Adrenal gland (tissue), 12 donors: Measurements from ENCODE around the gene UVRAG. TPM values are rescaled to one million over a fixed set of nuclear protein-coding genes. Genes with fewer than 3 reads are reported as not detected.

Experiments used
- DNase-seq, 7 donors: peaks; one replicate each; pipeline ENCODE4 v3.0.0-alpha.2; 2019 to 2020
- H3K27ac ChIP-seq, 5 donors: fragments of 200-600 bp; sonication (generic) in 4 of 5; 1 replicate in 3 of 5; 2 replicates in 2 of 5; pipeline versions ENCODE4 v1.5.1 to v1.8.0; 2016 to 2020; ENCODE audit warnings: mild to moderate bottlenecking in 1 of 5
- H3K27me3 ChIP-seq: fragments of 200-600 bp; 2 replicates; pipeline ENCODE4 v1.8.0; 2021
- H3K36me3 ChIP-seq, 2 donors: fragments of 200-600 bp; replicated peaks in 1 of 2; 1 replicate in 1 of 2; 2 replicates in 1 of 2; pipeline versions ENCODE4 v1.5.1 to v1.8.0; 2018 to 2022
- H3K4me1 ChIP-seq, 2 donors: fragments of 200-600 bp; replicated peaks in 1 of 2; 1 replicate in 1 of 2; 2 replicates in 1 of 2; pipeline versions ENCODE4 v1.5.1 to v1.8.0; 2018 to 2021
- H3K4me3 ChIP-seq, 4 donors: fragments of 200-600 bp; sonication (generic) in 3 of 4; one replicate each; pipeline ENCODE4 v1.5.1; 2016 to 2018
- H3K9me3 ChIP-seq, 3 donors: fragments of 200-600 bp; sonication (generic) in 1 of 3; replicated peaks in 1 of 3; 1 replicate in 2 of 3; 2 replicates in 1 of 3; pipeline versions ENCODE4 v1.5.1 to v1.8.0; 2016 to 2021
- CTCF ChIP-seq, 6 experiments: fragments of 450-650 bp in 4 of 6; fragments of 200-600 bp in 2 of 6; sonication (generic) in 1 of 6; IDR thresholded peaks; 1 replicate in 5 of 6; 2 replicates in 1 of 6; pipeline versions ENCODE4 v1.5.1 to v1.8.0; 2016 to 2021; ENCODE audit warnings: antibody characterized with exemption in 6 of 6, mild to moderate bottlenecking in 2 of 6, moderate library complexity in 1 of 6
- POLR2A ChIP-seq, 2 donors: fragments of 450-650 bp; IDR thresholded peaks; one replicate each; pipeline ENCODE4 v1.6.1; 2017; ENCODE audit warnings: antibody characterized with exemption in 2 of 2, mild to moderate bottlenecking in 2 of 2, moderate library complexity in 1 of 2
- WGBS, 4 donors: extraction: QIAGEN DNeasy Blood & Tissue Kit in 2 of 4; methylation state at CpG; one replicate each; pipeline versions ENCODE4 v1.1.5 to v1.1.7; 2013 to 2017; 5-methylcytosine and 5-hydroxymethylcytosine counted together
- intact Hi-C, 2 donors: fragments of 100-400 bp; cut with DNase I; formaldehyde crosslinking; loops; one replicate each; pipeline versions ENCODE4 v1.14.1 to v1.15.0; 2022 to 2023
- polyA plus RNA-seq, 3 donors: library from polyadenylated mRNA; stranded (reverse); fragments of 200-250 nt in 2 of 3; fragments of 350-450 nt in 1 of 3; fragmentation: Illumina TruSeq in 1 of 3; extraction: RNeasy Lipid Tissue Mini Kit (QIAGEN cat#74804) in 1 of 3; gene quantifications; one replicate each; pipeline ENCODE4 v1.2.3, GENCODE V29; 2013 to 2014
- total RNA-seq, 9 donors: library from RNA; depleted of rRNA in 4 of 9; stranded (reverse); fragments of >200 nt in 4 of 9; fragments of 120-200 nt in 1 of 9; fragmentation: NEBNext Ultra II Directional in 1 of 9; extraction: Animal tissue kit (Norgen Biotek cat#: 25700) in 1 of 9; gene quantifications; one replicate each; pipeline versions ENCODE4 v1.1.0 to v1.2.4, GENCODE V29; 2013 to 2023
- donor health status: healthy with polysubstance abuse.
- donor health status: Bipolar disorder and iron deficiency.
- donor health status: DM: yes; HTN: yes; CAD: no.
- donor health status: DM: no; HTN: no; CAD: no.
- donor health status: DM: no; HTN: no; CAD: no.
- donor health status: DM: yes; HTN: yes; CAD: no.

UVRAG gene
- total and polyA plus RNA-seq, 12 donors = 10.9 to 61.4 (median 28.5) TPM

- TF ChIP-seq CTCF (IDR thresholded peaks at IDR 0.05) (no peak), POLR2A (IDR thresholded peaks at IDR 0.05) (no peak)
- 86 to 95% (median 89%) methylated on average over 4 to 8 of the region's 8 CpGs for whole genome bisulfite sequencing, 4 donors
- Histone ChIP-seq H3K9me3 (no peaks in the 10 kb centered on the region), H3K36me3 (no peaks in the 10 kb centered on the region), H3K4me3 (no peak overlapping the region), H3K27me3 (no peaks in the 10 kb centered on the region), H3K4me1 (no peaks in the 10 kb centered on the region), H3K27ac (no peak overlapping the region)
- intact Hi-C loops = no loop called here
- no peak for DNase-seq
Observed at GRCh38 chr11:76160856-76161255, 345.8 kb downstream of the UVRAG start.

- H3K36me3 ChIP-seq = no peaks in the 10 kb centered on the region
- no peaks in the 10 kb centered on the region for H3K9me3 ChIP-seq
- H3K27ac ChIP-seq = no peak overlapping the region
- no peak overlapping the region for H3K4me3 ChIP-seq
- no peak for DNase-seq
- TF ChIP-seq CTCF (IDR thresholded peaks at IDR 0.05) (no peak), POLR2A (IDR thresholded peaks at IDR 0.05) (no peak)
- H3K4me1 ChIP-seq = no peaks in the 10 kb centered on the region
- 5 to 34% (median 27%) methylated on average over 6 to 24 of the region's 24 CpGs for WGBS, 4 donors
- no peaks in the 10 kb centered on the region for H3K27me3 ChIP-seq
- intact Hi-C loops = no loop called here
Observed at GRCh38 chr11:76161261-76161961, 346.4 kb downstream of the UVRAG start.

GRCh38 chr11:76162336-76163288 is 347.6 kb downstream of the UVRAG start:
- no peak overlapping the region for H3K27ac ChIP-seq

More at GRCh38 chr11:76162336-76163288, 347.6 kb downstream of the UVRAG start:
- no peak for DNase-seq
- Histone ChIP-seq H3K4me1 (no peaks in the 10 kb centered on the region), H3K4me3 (no peak overlapping the region), H3K36me3 (no peaks in the 10 kb centered on the region), H3K27me3 (no peaks in the 10 kb centered on the region), H3K9me3 (no peaks in the 10 kb centered on the region)
- 91 to 96% (median 94%) methylated on average over 6 to 15 of the region's 15 CpGs for WGBS, 4 donors
- TF ChIP-seq POLR2A (IDR thresholded peaks at IDR 0.05) (no peak), CTCF (IDR thresholded peaks at IDR 0.05) (no peak)
- intact Hi-C loops = no loop called here
